Esophagus squamous epithelium (tissue), 4 donors: Measurements from ENCODE around the gene GRIP2.

Experiments
- CTCF ChIP-seq, 6 experiments: fragments of 450-650 bp in 4 of 6; fragments of 200-600 bp in 2 of 6; sonication (generic) in 2 of 6; IDR thresholded peaks; one replicate each; pipeline ENCODE4 v1.5.1; 2016 to 2019; ENCODE audit warnings: antibody characterized with exemption in 6 of 6, mild to moderate bottlenecking in 4 of 6, moderate library complexity in 4 of 6
- POLR2A ChIP-seq, 4 donors: fragments of 450-650 bp; IDR thresholded peaks; one replicate each; pipeline ENCODE4 v1.6.1; 2017; ENCODE audit warnings: antibody characterized with exemption in 4 of 4, mild to moderate bottlenecking in 4 of 4, moderate library complexity in 3 of 4

GRCh38 chr3:14564741-14565140 is 24.6 kb upstream of the GRIP2 start:
- no peak for TF ChIP-seq CTCF (IDR thresholded peaks at IDR 0.05)
- TF ChIP-seq POLR2A (IDR thresholded peaks at IDR 0.05): no peak
